HG03280 (cell line): ENCODE results near the gene TMEM38B.
"Not testable (repeated sequence)": the region's sequence is repeated elsewhere in the genome, so short reads cannot be mapped to it uniquely, and the experiment has no call there.

Source experiments
- ATAC-seq: cut with Tn5 transposase; IDR thresholded peaks from one replicate; pipeline ENCODE4 v1.9.1; 2021; ENCODE audit warnings: mild to moderate bottlenecking, moderate library complexity; ENCODE audit not compliant: unreplicated experiment

Gene TMEM38B

DNA sequence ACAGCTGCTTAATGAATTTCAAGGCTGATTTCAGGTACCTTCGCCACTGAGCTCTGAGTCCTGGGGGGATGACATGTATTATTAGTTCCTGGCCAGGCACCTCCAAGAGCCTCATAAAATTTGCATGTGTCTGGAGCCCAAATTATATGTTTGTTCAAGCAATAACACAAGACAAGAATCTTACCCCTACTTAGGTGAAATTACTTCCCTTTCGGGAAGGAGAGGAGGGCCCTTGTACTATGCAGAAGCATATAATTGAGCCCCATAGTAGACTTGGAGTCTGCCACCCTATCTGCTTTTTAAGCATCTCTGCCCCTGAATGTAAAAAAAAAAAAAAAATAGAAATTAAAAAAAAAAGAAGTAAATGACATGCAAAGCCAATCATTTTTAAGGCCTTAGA, 13.0 kb upstream of the TMEM38B start:
- ATAC-seq = no peak

DNA sequence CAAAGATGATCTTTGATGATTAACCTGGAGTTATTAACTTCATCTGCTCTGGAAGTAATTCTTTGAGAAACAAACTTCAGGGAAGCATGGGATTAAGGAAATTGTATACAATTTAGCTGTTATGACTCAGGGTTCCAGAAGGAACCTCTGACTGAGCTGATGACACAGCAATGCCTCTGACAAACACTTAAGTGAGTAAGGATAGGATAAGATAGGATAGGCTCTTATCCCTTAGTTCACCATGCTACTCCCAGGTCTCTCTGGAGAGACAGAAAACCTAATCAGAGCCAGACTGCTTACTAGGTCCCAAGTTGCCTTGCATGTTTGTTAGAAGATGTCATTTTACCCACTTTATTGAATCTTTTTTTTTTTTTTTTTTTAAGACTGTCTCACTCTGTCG, 12.6 kb upstream of the TMEM38B start:
- no peak for ATAC-seq

GRCh38 chr9:105683688-105684275, 10.6 kb upstream of the TMEM38B start:
- ATAC-seq = no peak

GRCh38 chr9:105686936-105687335, 7.4 kb upstream of the TMEM38B start:
- no peak for ATAC-seq

- no peak for ATAC-seq
These were observed 3.6 kb upstream of the TMEM38B start for GRCh38 chr9:105690742-105691141.

DNA sequence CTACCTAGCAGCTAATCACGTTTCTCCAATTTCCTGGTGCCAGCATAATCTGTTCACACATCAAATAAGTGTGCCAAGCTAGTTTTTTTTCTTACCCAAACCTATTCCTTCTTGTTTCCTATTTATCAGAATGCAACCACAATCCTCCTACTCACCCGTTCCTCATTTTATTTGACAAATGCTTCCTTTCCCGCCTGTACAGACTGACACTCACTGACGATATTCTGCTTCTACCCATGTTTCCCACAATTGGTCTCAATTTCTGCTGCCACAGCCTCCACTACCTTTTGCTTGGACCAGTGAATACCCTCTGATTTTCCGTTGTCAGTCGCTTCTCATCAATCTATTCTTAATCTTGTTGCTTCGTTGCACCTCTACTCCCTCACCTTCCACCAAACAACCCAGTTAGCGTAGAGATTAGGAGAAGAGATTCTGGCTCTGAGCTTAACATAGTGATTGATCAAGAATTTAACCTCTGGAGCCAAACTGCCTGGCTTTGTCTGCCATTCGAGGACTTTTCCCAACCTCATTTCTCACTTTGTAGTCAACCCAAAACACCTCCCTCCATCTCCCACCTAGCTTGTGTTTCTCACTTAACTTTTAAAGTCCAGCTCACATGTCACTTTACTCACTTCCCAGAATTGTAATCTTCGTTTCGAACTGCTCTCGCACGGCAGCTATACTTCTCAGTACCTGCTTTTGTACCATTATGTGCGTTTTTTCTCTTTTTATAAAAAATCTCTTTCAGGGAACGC, 729 bp upstream of the TMEM38B start:
- peak; percentile 28 for ATAC-seq

GRCh38 chr9:105694848-105695581, 674 bp downstream of the TMEM38B start:
- peak; percentile 55 for ATAC-seq

DNA sequence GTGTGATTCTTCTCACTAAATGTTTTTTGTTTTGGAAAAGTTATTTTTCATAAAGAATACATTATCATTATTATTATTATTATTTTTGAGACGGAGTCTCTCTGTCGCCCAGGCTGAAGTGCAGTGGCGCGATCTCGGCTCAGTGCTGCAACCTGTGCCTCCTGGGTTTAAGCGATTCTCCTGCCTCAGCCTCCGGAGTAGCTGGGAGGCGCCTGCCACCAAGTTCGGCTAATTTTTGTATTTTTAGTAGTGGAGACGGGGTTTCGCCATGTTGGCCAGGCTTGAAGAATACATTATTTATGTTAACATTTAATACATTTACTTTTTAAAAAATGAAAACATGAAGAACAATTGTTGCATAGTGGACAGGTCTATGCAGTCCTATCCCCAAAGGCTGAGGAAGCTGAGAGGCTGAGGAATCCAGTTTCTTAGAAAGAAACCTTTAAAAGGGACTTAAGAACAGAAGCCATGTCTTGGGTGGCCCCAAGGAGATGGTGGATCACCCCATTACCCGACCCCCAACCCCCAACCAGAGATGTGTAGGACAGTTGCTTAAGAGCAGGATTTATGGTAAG, 2.0 kb downstream of the TMEM38B start:
- no peak for ATAC-seq

DNA sequence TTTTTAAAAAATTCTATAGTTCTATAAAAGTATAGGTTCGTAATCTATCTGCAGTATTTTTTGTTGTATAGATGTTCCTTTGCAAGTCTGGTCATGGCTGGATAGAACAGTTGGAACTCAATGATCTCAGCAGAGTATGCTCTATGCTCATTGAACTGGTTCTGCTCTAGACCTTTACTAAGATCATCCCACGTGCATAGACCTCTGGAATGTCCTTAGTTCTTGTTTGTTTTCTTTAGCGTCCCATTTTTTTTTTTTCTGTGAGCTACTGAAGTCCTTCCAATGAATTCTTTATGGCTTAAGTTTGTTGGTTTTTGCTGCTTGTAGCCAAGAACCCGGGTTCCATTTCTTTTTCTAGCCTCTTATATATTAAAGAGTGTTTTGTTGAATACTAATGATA, 3.5 kb downstream of the TMEM38B start:
- ATAC-seq = no peak

- no peak for ATAC-seq
These were observed 4.1 kb downstream of the TMEM38B start for GRCh38 chr9:105698348-105698870.

DNA sequence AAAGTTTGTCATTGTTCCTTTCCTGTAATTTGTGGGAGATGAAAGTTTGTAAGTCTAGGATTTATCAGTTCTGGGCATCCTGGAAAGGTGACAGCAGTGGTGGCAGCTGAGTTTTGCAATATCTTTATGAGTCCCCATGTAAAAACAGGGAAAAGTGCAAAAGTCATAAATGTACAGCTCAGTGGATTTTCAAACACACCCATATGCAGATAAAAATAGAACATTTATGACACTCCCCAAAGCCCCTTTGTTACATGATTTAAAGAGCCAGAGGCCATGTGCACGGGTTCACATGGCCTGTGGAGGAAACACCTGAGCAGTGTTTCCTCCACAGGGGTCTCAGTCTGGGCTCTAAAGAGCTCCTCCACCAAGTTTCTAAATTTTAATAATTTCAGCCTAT, 6.3 kb downstream of the TMEM38B start:
- no peak for ATAC-seq

DNA sequence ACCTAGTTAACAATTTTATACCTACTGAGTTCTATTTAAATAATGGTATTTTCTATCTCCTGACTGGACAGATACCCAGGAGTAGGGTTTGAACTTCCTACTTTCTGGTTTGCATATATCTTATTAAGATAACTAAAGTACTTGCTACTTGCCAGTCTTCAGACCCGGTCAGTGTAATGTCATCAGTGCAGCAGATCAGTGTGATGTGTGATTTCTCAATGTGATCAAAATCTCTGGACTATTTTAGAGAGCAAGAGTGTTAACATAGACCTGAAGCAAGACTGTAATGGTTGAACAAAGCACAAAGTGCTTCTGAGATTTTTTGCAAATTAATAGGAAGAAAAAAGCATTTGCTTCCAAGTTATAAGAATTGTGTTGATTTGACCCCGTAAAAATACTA, 6.8 kb downstream of the TMEM38B start:
- no peak for ATAC-seq

GRCh38 chr9:105702207-105702606, 7.9 kb downstream of the TMEM38B start:
- no peak for ATAC-seq

DNA sequence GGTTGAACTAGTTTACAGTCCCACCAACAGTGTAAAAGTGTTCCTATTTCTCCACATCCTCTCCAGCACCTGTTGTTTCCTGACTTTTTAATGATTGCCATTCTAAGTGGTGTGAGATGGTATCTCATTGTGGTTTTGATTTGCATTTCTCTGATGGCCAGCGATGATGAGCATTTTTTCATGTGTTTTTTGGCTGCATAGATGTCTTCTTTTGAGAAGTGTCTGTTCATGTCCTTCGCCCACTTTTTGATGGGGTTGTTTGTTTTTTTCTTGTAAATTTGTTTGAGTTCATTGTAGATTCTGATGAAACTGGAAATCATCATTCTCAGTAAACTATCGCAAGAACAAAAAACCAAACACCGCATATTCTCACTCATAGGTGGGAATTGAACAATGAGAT, 9.3 kb downstream of the TMEM38B start:
- ATAC-seq = not testable (repeated sequence)

- no peak for ATAC-seq
These were observed 11.8 kb downstream of the TMEM38B start for GRCh38 chr9:105706156-105706555.

- ATAC-seq = peak; percentile 63
These were observed 14.1 kb downstream of the TMEM38B start for GRCh38 chr9:105708405-105708804.

DNA sequence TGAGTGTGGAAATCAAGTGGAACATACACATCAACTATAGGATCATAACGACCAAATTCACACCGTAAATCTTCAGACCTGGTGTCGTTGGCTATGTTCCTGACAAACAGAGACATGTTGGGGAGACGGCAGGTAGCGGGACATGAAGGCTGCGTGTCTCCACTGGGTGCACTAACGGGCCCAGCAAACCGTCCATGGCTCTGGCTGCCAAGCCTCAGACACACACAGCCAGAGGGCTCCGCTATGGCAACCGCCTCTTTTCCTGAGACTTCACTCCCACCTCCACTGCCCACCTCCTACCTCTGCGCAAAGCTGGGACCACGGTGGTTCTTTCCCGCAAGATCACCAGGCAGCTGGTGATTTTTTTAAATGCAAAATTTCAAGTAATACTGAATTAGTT, 16.3 kb downstream of the TMEM38B start:
- no peak for ATAC-seq

- ATAC-seq = no peak
These were observed 17.5 kb downstream of the TMEM38B start for GRCh38 chr9:105711867-105712266.

DNA sequence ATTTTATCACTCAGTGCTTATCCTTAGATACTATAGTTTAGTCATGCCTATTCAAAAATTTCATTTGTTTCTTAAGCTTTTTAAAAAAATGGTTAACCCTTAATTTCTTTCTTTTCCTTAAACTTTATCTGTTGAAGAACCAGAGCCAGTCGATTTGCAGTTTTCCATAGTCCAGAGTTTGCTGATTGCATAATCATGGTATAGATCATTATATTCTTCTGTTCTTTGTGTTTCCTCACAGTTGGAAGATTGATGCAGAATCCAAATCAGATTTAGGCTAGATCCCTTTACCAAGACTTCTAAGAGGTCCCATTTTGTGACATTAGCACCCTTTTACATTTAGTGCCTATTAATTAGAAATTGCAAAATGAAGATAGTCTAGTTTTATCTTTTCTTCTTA, 18.0 kb downstream of the TMEM38B start:
- ATAC-seq = no peak

DNA sequence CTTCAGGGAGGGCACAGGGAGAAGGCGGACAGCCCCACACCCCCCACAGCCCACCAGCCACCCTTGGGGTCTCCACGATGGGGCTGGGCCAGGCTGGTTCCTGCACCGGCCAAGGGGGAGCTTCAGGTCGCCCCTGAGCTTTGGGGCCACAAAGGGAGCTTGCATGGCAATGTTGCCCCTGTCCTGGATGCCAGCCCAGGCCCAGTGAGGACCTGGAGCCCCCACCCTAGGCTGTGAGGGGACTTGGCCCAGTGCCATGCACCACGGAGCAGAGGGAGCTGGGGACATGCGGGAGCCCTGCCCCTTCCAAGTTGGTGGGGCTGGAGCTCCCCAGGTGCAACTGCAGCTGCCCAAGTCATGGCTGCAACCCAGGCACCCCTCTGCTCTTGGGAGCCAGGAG, 18.4 kb downstream of the TMEM38B start:
- ATAC-seq = no peak

DNA sequence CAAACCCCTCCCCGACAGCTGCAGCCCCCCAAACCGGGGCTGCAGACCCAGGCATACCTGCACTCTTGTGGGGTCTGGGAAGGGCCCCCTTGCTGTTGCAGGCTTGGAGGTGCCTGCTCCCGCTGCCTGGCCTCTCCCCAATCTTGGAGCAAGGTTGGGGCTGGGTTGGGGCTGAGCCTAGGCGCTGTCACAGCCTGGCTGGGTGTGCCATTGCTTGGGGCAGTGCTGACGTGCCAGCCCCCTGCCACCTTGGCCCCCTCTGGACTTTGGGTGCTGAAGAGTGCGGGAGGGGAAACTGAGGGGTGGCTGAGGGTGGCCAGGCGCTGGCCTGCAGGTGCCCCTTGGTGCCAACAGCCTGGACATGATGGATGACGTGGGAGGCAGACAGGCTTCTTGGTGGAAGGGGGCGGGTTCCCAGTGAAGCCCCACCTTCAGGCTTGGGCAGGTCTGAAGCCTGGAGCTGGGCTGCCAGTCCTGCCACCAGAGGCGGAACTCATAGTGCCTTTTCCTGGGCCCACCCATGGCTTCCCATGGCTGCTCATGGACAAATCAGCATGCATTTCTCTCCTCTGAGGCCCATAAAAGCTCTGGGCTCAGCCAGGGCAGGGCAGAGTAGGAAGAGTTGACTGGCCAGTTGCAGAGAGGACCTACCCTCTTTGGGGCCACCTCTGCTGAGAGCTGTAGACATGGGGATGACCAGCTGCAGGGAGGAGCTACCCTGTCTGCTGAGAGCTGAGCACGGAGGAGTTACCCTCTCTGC, 19.1 kb downstream of the TMEM38B start:
- no peak for ATAC-seq
